NOMO-1 treated with DMSO at 0.1 percent for 48 hours (cell line): ENCODE data around the gene TPM4.

Experiments used
- DNase-seq: peaks from one replicate; lab custom pipeline; 2025; ENCODE audit not compliant: unreplicated experiment; lab: John Stamatoyannopoulos, UW

The TPM4 gene

DNA sequence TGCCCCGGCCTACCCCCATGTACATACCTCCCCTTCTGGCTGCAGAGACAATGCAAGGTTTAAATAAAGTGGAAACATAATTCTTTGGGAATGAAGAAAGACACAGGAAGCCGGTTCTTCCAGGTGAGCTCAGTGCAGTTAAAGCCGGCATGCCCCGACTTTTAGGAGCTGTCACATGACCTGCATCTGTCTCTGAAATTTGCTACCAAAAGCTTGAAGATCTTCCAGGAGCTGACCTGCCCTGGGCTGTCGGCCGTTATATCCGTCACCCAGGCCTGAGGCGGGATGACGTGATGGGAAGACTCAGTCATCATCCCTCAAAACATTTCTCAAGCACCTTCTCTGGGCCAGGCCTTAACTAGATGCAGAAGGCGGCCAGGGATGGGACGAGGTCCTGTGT is 45.7 kb downstream of the TPM4 start:
- no peak for DNase-seq

DNA sequence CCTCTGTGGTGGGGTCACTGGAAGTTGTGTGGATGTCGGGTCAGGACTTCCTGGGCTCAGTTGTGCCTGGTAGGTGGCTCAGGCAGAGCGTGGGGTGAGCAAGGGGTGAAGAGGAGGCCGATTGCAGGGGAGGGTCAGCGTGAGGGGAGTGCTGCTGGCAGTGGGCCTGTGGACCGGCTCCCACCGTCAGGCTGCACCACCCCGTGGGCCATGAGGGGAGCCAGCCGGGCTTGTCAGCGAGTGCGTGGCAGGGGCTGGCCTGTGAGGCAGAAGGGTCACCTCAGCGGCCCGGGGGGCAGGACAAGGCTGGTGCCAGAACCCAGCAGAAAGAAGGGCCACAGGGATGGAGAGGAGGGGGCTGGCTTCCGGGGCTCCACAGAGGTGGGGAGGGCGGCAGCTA is 48.7 kb downstream of the TPM4 start:
- DNase-seq, result no peak

DNA sequence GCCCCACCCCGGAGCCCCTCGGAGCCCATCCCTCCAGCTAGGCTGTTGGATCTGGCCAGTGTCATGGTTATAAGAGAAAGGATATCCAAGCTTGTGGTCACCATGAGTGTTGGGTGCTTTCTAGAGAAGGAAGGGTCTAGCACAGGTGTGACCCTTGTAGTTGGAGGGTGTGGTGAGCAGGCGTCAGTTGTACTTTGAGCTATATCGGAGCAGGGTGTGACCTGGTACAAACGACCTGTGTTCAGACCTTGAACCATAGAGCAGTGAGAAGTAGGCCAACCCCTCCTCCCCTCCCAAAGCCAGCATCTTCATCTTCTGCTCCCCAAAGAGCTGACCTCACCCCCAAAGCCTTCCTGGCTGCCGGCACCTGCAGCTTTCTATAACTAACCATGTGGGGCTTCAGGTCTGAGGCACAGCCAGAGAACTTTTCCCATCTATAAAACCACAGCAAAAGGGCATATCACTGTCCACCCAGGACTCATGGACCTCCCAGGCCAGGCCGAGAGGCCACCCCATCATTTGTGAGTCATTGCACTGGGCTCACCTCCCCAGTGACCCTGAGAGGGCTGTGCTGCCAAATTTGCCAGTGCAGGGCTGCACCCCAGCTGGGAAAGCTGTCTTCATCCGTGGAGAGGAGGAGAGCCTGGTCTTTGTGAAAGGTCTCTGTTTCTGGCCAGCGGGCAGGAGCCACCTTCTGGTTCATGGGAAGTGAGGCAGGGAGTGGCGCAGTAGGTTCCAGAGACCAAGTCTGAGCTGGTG is 49.6 kb downstream of the TPM4 start:
- DNase-seq, result no peak

DNA sequence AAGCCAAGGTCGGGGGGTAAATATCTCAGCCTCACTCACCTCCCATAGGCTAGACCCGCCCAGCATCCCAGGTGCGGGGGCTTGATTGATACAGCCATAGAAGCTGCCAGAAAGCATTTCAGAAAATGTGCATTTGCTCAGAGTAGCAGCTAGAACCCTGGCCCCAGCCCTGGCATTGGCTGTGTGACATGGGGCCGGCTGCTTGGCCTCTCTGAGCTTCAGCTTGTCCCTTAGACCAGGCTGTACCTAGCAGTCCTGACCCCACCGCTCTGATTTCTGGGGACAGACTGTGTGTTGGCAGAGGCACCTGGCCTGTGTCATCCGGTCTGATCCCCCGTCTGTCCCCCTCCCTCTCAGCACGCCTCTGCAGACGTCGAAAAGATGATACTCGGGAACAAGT is 50.8 kb downstream of the TPM4 start:
- DNase-seq, result no peak

DNA sequence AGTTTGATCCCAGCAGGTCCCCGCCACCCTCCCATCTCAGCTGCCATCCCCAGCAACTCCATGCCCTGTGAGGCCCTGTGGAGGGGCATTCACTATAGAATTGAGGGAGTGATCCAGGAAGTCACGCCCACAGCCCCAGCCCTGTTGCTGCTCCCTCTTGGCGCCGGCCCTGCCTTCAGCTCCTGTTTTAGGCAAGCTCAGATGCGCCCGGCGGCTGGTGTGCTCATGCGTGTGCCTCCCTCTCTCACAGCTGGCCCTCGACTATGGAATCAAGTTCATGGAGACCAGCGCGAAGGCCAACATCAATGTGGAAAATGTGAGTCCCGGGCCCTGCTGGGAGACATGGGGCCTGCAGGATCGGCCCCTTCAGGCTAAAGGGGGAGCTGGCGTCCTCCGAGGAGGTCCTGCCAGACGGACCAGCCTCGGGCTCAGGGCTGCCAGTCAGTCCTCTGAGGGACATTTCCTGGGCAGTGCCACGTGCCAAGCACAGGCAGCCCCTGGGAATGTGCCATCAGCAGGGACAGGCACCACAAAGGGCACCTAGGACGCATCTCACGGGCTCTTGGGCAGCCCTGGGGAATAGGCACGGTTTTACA is 51.6 kb downstream of the TPM4 start:
- DNase-seq, result no peak

DNA sequence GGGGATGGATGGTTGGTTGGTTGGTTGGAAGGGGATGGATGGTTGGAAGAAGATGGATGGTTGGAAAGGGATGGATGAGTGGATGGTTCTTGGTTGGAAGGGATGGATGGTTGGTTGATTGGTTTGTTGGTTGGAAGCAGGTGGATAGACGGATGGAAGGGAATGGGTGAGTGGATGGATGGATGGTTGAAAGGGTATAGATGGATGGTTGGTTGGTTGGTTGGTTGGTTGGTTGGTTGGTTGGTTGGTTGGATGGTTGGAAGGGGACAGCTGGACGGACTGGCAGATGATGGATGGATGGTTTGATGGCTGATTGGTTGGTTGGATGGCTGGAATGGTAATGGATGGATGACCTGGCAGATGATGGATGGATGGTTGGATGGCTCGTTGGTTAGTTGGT is 55.4 kb downstream of the TPM4 start:
- DNase-seq, result no peak

DNA sequence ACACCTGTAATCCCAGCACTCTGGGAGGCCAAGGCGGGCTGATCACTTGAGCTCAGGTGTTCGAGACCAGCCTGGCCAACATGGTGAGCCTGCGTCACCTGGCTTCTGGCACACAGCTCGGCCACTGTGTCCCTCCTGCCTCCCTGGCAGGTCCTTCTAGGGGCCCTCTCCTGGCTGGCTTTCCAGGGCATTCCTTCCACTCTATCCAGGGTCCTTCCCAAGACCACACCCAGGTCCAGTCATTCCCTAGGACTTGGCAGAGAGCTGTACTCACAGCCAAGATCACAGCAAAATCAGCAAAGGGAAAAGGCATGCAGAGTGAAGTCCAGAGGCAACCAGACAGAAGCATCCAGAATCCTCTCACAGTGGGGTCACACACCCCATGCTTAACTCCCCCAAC is 57.5 kb downstream of the TPM4 start:
- DNase-seq, result no peak

DNA sequence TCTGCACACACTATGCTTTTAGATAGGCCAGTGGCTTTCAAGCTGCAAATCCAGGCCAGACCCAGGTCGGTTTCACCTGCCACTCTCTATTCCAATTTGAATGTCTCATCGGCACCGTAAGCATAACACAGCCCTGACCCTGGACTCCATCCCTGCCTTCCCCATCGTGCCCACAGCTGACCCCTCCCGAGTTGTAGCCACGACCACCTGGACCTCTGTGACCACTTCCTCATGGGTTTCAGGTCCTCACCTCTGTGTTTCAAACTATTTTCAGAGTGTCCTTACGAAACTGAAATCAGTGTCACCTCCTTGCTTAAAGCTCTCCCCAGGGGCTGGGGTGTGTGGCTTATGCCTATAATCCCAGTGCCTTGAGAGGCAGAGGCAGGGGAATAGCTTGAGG is 58.2 kb downstream of the TPM4 start:
- no peak for DNase-seq

DNA sequence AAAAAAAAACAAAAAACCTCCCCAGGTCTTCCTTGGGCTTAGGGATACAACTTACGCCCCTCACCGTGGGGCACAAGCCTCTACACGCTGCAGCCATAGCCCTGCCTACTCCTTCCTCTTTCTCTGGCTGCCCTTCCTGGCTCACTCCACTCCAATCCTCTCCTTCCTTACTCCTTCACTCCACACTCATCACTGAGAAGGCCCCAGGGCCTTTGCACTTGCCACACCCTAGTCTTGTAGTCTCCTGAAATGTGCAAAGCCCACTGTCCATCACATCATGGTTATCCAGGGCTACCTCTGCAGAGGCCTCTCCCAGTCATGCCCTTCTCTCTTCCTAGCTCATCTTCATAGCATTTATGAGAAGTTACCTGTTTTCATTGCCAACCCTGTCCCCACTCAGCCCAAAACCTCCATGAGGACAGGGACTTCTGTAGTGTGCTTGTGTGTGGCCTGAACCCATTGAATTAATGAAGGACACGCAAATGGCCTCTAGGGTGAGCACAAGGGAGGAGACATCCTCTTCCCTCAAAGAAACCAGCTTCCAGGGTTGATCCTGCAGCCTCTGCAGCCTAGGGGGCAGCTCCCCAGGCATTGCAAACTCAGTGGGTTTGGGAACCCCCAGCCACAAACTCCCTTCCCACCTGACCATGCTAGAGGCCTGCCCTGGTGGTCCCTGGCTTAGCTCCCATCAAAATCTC is 59.3 kb downstream of the TPM4 start:
- no peak for DNase-seq

DNA sequence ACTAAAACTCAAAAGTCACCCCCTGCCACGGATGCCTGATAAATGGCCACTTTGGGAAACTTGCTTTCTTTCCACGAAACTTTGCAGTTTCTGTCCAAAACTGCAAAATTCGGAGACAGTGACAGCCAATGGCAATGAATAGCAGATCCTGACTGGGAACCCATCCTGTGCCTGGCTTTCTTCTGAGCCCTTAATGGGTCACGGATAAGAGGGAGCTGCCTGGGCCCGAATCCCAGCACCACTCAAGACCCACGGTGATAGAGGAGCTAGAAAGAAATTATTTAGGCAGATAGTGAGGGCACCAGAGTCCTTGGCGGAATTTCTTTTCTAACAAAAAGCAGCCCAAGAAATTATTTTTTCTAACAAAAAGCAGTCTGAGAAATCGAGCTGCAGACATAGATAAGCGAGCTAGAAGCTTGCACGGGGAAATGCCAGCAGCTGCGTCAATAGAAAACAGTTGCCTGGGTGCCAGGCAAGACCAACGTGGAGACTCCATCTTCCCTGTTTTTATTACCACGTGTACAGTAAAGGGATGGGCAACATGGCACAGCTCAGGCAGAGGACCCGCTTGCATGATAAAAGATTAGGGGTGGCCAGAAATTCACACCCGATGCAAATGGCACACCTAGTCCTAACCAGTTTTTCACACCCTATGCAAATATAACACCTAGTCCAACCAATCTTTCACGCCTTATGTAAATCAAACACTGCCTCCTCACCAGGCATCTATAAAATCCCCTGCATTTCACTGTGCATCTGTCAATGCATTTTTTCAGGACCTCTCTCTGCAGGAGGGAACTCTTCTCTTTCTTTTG is 60.1 kb downstream of the TPM4 start:
- DNase-seq, result no peak

DNA sequence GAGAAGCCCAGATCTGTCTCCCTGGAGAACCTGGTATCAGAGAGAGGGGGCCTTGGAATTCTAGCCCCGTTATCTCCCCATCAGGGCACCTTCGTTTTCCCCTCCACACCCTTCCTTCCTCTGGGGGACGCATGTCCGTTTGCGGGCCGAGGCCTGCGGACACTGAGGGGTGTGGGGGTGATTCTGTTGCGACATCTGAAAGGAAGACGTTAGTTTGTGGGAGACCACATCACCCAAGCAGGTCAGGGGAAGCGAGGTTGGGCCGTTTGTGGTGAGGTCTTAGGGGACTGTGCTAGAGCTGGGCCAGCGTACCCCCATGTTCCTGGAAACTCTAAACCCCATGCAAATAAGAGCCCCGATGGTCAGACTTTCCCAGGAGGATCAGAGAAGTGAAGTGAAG is 63.5 kb downstream of the TPM4 start:
- peak; percentile 82 for DNase-seq

DNA sequence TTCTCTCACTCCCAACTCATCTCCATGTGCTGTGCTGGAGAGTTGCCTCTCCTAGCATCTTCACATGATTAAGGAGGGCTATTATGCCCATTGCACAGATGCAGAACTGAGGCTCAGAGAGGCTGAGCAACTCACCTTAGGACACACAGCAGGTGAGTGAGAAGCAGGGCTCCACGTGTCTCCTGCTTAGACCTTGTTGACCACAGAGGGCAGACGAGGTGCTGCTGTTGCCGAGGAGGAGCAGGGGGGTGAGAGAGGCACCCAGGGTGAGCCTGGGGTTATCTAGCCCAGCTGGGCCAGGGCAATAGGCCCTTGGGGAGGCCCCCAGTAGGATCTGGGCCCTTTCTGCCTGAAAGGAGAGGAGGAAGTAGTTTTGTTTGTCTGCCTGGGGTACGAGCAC is 64.7 kb downstream of the TPM4 start:
- DNase-seq, result peak; percentile 35

DNA sequence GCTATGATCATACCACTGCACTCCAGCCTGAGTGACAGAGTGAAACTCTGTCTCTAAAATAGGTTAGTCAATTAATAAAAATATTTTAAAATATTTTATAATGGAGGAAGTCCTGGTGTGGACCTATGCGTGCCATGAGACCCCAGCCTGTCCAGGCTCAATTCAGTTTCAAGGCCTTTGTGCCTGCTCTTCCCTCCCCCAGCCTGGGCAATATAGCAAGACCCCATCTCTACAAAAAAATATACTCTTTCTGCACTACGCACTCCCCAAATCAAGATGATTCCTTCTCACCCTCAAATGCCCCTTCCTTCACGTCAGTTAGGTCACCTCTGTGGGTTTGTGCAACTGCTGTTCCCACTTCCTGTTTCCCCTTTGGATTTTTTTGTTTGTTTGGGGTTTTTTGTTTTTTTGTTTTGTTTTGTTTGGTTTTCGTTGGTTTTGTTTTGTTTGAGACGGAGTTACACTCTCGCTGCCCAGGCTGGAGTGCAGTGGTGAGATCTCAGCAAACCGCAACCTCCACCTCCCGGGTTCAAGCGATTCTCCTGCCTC is 65.8 kb downstream of the TPM4 start:
- DNase-seq, result peak; percentile 38

DNA sequence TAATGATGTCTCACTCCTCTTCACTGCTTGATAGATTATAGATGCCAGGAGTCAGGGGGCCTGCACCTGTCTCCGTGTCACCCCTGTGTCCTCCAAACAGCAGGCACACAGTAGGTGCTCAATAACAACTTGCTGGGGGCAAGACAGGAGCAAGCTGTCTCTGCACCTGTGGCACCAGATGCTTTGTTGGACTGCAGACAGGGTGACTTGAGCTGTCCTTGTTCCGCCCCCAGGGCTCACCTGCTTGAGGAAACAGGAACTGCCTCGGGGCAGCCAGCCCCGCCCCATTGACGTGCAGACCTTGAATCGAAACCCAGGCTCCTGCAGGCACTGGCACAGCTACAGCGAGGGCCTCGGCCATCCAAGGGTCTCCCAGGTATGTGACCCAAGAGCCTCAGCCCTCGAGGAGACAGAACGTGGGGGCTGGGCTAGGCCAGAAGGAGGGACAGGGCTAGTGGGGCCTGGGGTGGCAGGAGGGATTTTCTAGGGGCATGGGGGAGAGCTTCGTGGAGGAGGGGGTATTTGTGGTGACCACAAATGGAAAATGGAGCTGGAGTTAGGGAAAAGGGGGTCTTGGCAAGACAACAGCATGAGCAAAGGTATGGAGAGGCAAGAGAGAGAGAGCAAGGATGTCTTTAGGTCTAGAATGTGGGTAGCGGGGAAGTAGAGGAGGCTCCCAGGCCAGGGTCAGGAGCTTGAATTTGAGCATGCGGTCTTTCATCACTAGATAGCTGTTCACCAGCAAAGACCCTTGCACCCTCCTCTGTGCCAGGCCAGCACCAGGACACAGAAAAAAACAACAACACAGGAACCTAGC is 67.3 kb downstream of the TPM4 start, which contains the start of gene HSH2D:
HSH2D (plus strand) TSS at position 287 of the 817 bp plus-strand sequence. CDS start 5,066 bp downstream, outside the sequence.
- DNase-seq, result peak; percentile 82

DNA sequence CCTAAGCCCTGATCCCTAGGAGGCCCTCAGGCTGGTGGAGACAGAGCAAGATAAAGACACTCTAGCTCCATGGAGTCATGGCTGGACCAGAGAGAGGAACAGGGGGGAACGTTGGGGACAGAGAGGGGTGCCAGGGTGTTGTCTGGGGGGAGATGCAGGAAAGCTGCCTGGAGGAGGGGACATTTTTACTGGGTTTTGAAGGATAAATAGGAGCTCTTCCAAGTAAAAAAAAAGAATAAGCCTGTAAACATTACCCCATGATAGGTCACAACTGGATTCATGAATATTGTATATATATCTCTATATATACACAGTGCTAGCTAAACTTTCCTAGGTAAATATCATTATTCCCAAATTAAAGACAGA is 67.9 kb downstream of the TPM4 start:
- DNase-seq, result no peak

DNA sequence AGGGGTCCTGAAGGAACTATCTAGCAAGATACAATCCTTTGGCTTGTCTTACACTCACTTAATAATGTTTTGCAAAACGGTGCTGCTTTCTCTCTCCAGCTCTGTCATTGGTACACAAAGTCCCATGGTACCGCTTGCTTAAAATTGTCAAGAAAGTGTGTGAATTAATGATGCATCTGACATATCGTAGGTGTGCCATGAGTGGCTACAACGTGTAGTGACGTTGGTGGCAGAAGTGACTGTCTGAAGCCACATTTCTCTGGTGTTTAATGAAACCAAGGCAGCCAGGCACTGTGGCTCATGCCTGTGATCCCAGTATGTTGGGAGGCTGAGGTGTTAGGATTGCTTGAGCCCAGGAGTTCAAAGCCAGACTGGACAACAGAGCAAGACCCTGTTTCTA is 69.8 kb downstream of the TPM4 start:
- DNase-seq, result no peak

DNA sequence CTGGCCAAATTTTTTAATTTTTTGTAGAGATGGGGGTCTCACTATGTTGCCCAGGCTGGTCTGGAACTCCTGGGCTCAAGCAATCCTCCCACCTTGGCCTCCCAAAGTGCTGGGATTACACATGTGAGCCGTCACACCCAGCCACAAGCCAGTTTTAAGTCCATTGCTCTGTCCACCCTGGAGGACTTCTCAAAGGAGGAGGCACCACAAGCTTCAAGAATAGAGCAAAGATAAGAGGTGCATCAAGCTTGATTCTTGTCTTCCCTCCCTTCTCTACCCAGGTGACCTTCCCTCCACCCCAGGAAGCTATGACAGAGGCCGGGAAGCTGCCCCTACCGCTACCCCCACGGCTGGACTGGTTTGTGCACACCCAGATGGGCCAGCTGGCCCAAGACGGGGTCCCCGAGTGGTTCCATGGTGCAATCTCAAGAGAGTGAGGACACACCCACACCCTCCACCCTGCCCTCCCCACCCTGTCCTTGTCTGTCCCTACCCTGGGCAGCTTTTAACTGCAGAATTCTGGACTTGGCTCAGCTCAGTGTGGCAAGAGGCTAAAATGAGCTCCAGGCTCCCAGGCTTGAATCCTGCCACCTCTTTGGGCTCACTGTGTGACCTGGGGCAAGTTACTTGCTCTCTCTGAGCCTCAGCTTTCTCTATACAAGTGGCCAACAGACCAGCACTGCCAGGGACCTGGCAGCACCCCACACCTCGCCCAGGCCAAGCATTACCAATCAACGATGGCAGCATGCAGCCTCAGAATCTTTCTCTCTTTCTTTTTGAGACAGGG is 72.3 kb downstream of the TPM4 start:
- no peak for DNase-seq
